GM19372 (cell line): ENCODE results near the gene CENPP.

Experiments
- ATAC-seq: cut with Tn5 transposase; IDR thresholded peaks from one replicate; pipeline ENCODE4 v1.9.1; 2021; ENCODE audit warnings: mild to moderate bottlenecking, low read depth, moderate library complexity; ENCODE audit not compliant: unreplicated experiment

Gene CENPP

GRCh38 chr9:92527832-92528521 lies 202.2 kb downstream of the CENPP start:
- no peak for ATAC-seq

GRCh38 chr9:92528522-92528849 lies 202.7 kb downstream of the CENPP start:
- no peak for ATAC-seq

- ATAC-seq: no peak
These were observed 203.4 kb downstream of the CENPP start for GRCh38 chr9:92529124-92529523.

- no peak for ATAC-seq
These were observed 205.1 kb downstream of the CENPP start for GRCh38 chr9:92530893-92531292.

- ATAC-seq: no peak
These were observed 208.5 kb downstream of the CENPP start for GRCh38 chr9:92534204-92534603.

GRCh38 chr9:92534674-92535073 lies 208.9 kb downstream of the CENPP start:
- no peak for ATAC-seq

GRCh38 chr9:92535940-92536850 lies 210.4 kb downstream of the CENPP start, which contains the start of gene ECM2:
TSS of gene ECM2 (minus strand) at chr9:92535990. CDS start at chr9:92522866, 13,124 bp downstream.
- ATAC-seq: no peak

GRCh38 chr9:92538541-92538940 lies 212.8 kb downstream of the CENPP start:
- no peak for ATAC-seq

GRCh38 chr9:92543972-92544371 lies 218.2 kb downstream of the CENPP start:
- ATAC-seq: no peak

GRCh38 chr9:92545002-92545510 lies 219.3 kb downstream of the CENPP start:
- ATAC-seq: no peak

GRCh38 chr9:92547356-92547755 lies 221.6 kb downstream of the CENPP start:
- no peak for ATAC-seq

- no peak for ATAC-seq
These were observed 225.0 kb downstream of the CENPP start for GRCh38 chr9:92550765-92551164.

- no peak for ATAC-seq
These were observed 233.0 kb downstream of the CENPP start for GRCh38 chr9:92558612-92559374.

- ATAC-seq: no peak
These were observed 235.9 kb downstream of the CENPP start for GRCh38 chr9:92561374-92562330.

- no peak for ATAC-seq
These were observed 236.8 kb downstream of the CENPP start for GRCh38 chr9:92562461-92562967.

GRCh38 chr9:92563116-92564100 lies 237.7 kb downstream of the CENPP start:
- no peak for ATAC-seq

- no peak for ATAC-seq
These were observed 238.8 kb downstream of the CENPP start for GRCh38 chr9:92564504-92564903.

- no peak for ATAC-seq
These were observed 239.2 kb downstream of the CENPP start for GRCh38 chr9:92564982-92565381.
